Activated effector memory CD4-positive, alpha-beta T cell treated with anti-CD3 and anti-CD28 coated beads, Interleukin-2, amount 50 U/mL, for 16 hours (primary cell): ENCODE measurements around the gene SDR42E1.

Source experiments
- DNase-seq: peaks from one replicate; pipeline ENCODE4 v3.0.0-alpha.2; 2020

The SDR42E1 gene

GRCh38 chr16:82011199-82011641, at the start of gene SDR42E1:
Gene SDR42E1, minus strand, starts transcription at chr16:82011470. Its CDS starts 10,612 bp downstream, at chr16:82000858.
- DNase-seq: peak; percentile 85

GRCh38 chr16:82059983-82060421, 48.7 kb upstream of the SDR42E1 start:
- no peak for DNase-seq

- no peak for DNase-seq
Measured at GRCh38 chr16:82059161-82059982, 48.1 kb upstream of the SDR42E1 start.

- DNase-seq: no peak
Measured at GRCh38 chr16:82056550-82056896, 45.3 kb upstream of the SDR42E1 start.

GRCh38 chr16:82055728-82056549, 44.7 kb upstream of the SDR42E1 start:
- DNase-seq: no peak

GRCh38 chr16:82055117-82055516, 43.8 kb upstream of the SDR42E1 start:
- DNase-seq: no peak

GRCh38 chr16:82051656-82052055, 40.4 kb upstream of the SDR42E1 start:
- no peak for DNase-seq

GRCh38 chr16:82050909-82051357, 39.7 kb upstream of the SDR42E1 start:
- no peak for DNase-seq

GRCh38 chr16:82050506-82050905, 39.2 kb upstream of the SDR42E1 start:
- no peak for DNase-seq

GRCh38 chr16:82049484-82049883, 38.2 kb upstream of the SDR42E1 start:
- DNase-seq: no peak

GRCh38 chr16:82047787-82048186, 36.5 kb upstream of the SDR42E1 start:
- no peak for DNase-seq

- no peak for DNase-seq
Measured at GRCh38 chr16:82047374-82047773, 36.1 kb upstream of the SDR42E1 start.

- DNase-seq: no peak
Measured at GRCh38 chr16:82046941-82047340, 35.7 kb upstream of the SDR42E1 start.

- no peak for DNase-seq
Measured at GRCh38 chr16:82046541-82046940, 35.3 kb upstream of the SDR42E1 start.

- no peak for DNase-seq
Measured at GRCh38 chr16:82045465-82045864, 34.2 kb upstream of the SDR42E1 start.

- DNase-seq: no peak
Measured at GRCh38 chr16:82044585-82044911, 33.3 kb upstream of the SDR42E1 start.

GRCh38 chr16:82043680-82044584, 32.7 kb upstream of the SDR42E1 start:
- DNase-seq: no peak

GRCh38 chr16:82042846-82043245, 31.6 kb upstream of the SDR42E1 start:
- no peak for DNase-seq

- DNase-seq: no peak
Measured at GRCh38 chr16:82042144-82042543, 30.9 kb upstream of the SDR42E1 start.

GRCh38 chr16:82041542-82041941, 30.3 kb upstream of the SDR42E1 start:
- DNase-seq: no peak

- no peak for DNase-seq
Measured at GRCh38 chr16:82040296-82040695, 29.0 kb upstream of the SDR42E1 start.

GRCh38 chr16:82037666-82038065, 26.4 kb upstream of the SDR42E1 start:
- no peak for DNase-seq

- no peak for DNase-seq
Measured at GRCh38 chr16:82037251-82037650, 26.0 kb upstream of the SDR42E1 start.
